NCI-H526 (cell line): Measurements from ENCODE around the gene AMACR.
A peak's percentile ranks its signal among the peaks of the same experiment; 100 is the strongest.
"Not testable (repeated sequence)": the region's sequence is repeated elsewhere in the genome, so short reads cannot be mapped to it uniquely, and the experiment has no call there.

Experiments used
- DNase-seq, 2 experiments: peaks; one replicate each; lab custom pipeline; 2025; lab: John Stamatoyannopoulos, UW

Gene AMACR

GRCh38 chr5:33968211-33969005 lies 39.4 kb downstream of the AMACR start:
- DNase-seq: no peak

GRCh38 chr5:33966805-33967204 lies 41.0 kb downstream of the AMACR start:
- DNase-seq: peak in 1 of 2 experiments; percentile 24

GRCh38 chr5:33964132-33964700 lies 43.6 kb downstream of the AMACR start:
- DNase-seq: no peak

- DNase-seq: no peak
Observed at GRCh38 chr5:33958176-33958575, 49.7 kb downstream of the AMACR start.

GRCh38 chr5:33957577-33958150 lies 50.2 kb downstream of the AMACR start:
- no peak for DNase-seq

- DNase-seq: not testable (repeated sequence)
Observed at GRCh38 chr5:33952175-33952574, 55.7 kb downstream of the AMACR start.

GRCh38 chr5:33944543-33945132 lies 63.2 kb downstream of the AMACR start:
- no peak for DNase-seq

- peak; percentile 46 to 76 for DNase-seq
Observed at GRCh38 chr5:33941090-33941489, 66.8 kb downstream of the AMACR start.

GRCh38 chr5:33939556-33940262 lies 68.1 kb downstream of the AMACR start:
- DNase-seq: peak; percentile 15 to 75

GRCh38 chr5:33938881-33939280 lies 69.0 kb downstream of the AMACR start:
- DNase-seq: peak in 1 of 2 experiments; percentile 53

GRCh38 chr5:33938507-33938796 lies 69.4 kb downstream of the AMACR start:
- no peak for DNase-seq

- no peak for DNase-seq
Observed at GRCh38 chr5:33937707-33938506, 69.9 kb downstream of the AMACR start.

- DNase-seq: no peak
Observed at GRCh38 chr5:33937017-33937706, 70.7 kb downstream of the AMACR start.

- DNase-seq: peak in 1 of 2 experiments; percentile 38
Observed at GRCh38 chr5:33936381-33937016, 71.4 kb downstream of the AMACR start, which contains the start of gene RXFP3. Gene RXFP3 (plus strand): TSS chr5:33936386. CDS start chr5:33936741, 355 bp downstream.
